ENCODE results near the gene SGPP1.
"Not testable (repeated sequence)": the region's sequence is repeated elsewhere in the genome, so short reads cannot be mapped to it uniquely, and the experiment has no call there.

The SGPP1 gene

DNA sequence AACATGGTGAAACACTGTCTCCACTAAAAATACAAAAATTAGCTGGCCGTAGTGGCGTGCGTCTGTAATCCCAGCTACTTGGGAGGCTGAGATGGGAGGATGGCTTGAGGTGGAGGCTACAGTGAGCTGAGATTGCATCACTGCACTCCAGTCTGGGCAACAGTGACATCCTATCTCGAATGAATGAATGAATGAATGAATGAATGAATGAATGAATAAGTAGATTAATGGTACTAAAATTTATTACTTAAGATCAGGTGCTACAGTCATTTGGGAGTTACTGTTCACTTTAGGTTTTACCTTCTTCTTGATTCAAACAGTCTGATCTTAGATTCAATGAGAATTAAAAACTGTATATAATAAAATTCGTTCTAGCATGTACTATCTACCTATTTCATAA lies 54.6 kb downstream of the SGPP1 start:
- no peak for TF ChIP-seq POLR2A (IDR thresholded peaks at IDR 0.05; ENCODE audit: low read length)
- TF ChIP-seq GATA1 (IDR thresholded peaks at IDR 0.05; ENCODE audit: low read depth, low read length): no peak
- no peak for DNase-seq

GRCh38 chr14:63672417-63673180 lies 55.3 kb downstream of the SGPP1 start:
- TF ChIP-seq GATA1 (IDR thresholded peaks at IDR 0.05; ENCODE audit: low read depth, low read length) (no peak), POLR2A (IDR thresholded peaks at IDR 0.05; ENCODE audit: low read length) (no peak)
- no peak for DNase-seq

- no peak for DNase-seq
- TF ChIP-seq GATA1 (IDR thresholded peaks at IDR 0.05; ENCODE audit: low read depth, low read length) (no peak), POLR2A (IDR thresholded peaks at IDR 0.05; ENCODE audit: low read length) (no peak)
Measured at GRCh38 chr14:63671987-63672386, 55.9 kb downstream of the SGPP1 start.

GRCh38 chr14:63670692-63671091 lies 57.2 kb downstream of the SGPP1 start:
- no peak for TF ChIP-seq POLR2A (IDR thresholded peaks at IDR 0.05; ENCODE audit: low read length)
- no peak for TF ChIP-seq GATA1 (IDR thresholded peaks at IDR 0.05; ENCODE audit: low read depth, low read length)
- DNase-seq: no peak

DNA sequence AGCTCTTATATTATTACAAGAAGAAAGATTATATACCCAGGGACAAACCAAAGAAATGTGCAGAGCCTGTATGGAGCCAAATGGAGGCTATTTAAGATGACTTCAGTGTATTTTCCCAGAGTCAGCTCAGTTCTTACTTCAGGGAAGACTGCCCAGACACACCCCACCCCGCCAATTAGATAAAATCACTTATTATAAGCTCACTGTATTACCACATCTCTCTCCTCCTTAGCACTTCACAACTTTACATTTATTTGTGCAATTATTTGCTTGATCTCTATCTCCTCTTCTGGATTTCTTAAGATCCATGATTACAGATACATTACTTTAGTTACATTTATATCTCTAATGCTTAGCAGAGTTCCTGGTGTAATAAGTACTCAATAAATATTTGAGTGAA lies 61.5 kb downstream of the SGPP1 start:
- no peak for TF ChIP-seq GATA1 (IDR thresholded peaks at IDR 0.05; ENCODE audit: low read depth, low read length)
- no peak for TF ChIP-seq POLR2A (IDR thresholded peaks at IDR 0.05; ENCODE audit: low read length)
- peak; percentile 59 to 60 for DNase-seq

DNA sequence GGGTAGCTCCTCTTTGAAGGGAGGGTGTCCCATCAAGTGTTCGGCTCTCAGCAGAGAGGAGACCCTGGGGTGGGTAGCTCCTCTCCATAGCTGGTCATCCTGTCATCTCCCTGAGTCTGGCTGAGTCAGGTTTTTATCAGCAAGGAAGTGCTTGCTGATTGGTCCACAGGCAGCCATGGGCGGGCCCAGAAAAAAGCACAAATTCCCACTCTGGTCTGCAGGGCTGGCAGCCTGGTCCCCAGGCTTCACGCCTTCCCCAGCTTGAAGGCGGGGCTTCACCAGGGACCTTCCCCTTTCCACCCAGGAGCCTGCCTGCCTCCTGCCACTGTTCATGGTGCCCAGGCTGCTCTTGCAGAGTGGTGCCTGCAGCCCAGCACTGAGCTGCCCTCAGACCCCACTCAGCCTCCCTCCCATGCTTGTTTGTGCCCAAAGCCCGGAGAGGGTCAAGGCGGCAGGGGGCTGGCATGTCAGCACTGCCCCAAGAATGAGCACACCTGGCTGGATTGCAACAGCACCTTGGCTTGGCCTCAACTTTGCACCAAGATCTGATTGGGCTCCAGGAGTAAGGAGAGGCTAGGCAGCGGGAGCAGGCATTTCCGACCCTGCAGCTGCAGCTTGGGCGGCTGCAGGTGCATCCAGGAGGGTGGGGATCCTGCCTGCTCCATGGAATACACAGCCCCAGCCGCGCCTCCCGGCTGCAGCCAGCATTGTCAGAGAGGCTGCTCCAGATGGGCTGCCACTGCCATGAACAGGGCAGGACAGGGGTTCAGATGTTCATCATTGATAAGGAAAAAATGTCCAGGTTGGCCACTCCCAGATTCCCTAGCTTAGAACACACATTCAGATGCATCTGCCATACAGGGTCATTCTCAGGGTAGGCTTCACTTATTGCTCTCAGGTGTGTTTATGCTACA lies 64.2 kb downstream of the SGPP1 start:
- TF ChIP-seq GATA1 (IDR thresholded peaks at IDR 0.05; ENCODE audit: low read depth, low read length) (no peak), POLR2A (IDR thresholded peaks at IDR 0.05; ENCODE audit: low read length) (no peak)
- peak in 1 of 2 experiments; percentile 27 for DNase-seq

- TF ChIP-seq POLR2A (IDR thresholded peaks at IDR 0.05; ENCODE audit: low read length) (no peak), GATA1 (IDR thresholded peaks at IDR 0.05; ENCODE audit: low read depth, low read length) (no peak)
- DNase-seq: no peak
Measured at GRCh38 chr14:63662776-63663175, 65.1 kb downstream of the SGPP1 start.

DNA sequence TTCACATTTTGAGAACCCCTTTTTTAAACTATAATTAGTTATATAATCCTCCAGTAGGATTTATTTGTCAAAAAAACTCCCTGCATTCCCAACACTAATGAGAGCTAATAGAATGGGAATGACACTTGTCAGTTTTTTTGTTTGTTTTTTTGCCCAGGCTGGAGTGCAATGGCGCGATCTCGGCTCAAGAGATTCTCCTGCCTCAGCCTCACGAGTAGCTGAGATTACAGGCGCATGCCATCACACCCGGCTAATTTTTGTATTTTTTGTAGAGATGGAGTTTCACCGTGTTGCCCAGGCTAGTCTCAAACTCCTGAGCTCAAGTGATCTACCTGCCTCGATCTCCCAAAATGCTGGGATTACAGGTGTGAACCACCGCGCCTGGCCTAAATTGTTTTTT lies 66.0 kb downstream of the SGPP1 start:
- not testable (repeated sequence) for DNase-seq

GRCh38 chr14:63659726-63660125 lies 68.1 kb downstream of the SGPP1 start:
- no peak for TF ChIP-seq GATA1 (IDR thresholded peaks at IDR 0.05; ENCODE audit: low read depth, low read length)
- no peak for TF ChIP-seq POLR2A (IDR thresholded peaks at IDR 0.05; ENCODE audit: low read length)
- no peak for DNase-seq

- no peak for DNase-seq
- TF ChIP-seq POLR2A (IDR thresholded peaks at IDR 0.05; ENCODE audit: low read length): no peak
- no peak for TF ChIP-seq GATA1 (IDR thresholded peaks at IDR 0.05; ENCODE audit: low read depth, low read length)
Measured at GRCh38 chr14:63656194-63656593, 71.7 kb downstream of the SGPP1 start.

GRCh38 chr14:63654936-63655335 lies 72.9 kb downstream of the SGPP1 start:
- peak in 1 of 2 experiments; percentile 20 for DNase-seq
- TF ChIP-seq GATA1 (IDR thresholded peaks at IDR 0.05; ENCODE audit: low read depth, low read length) (no peak), POLR2A (IDR thresholded peaks at IDR 0.05; ENCODE audit: low read length) (no peak)

GRCh38 chr14:63654346-63654745 lies 73.5 kb downstream of the SGPP1 start:
- TF ChIP-seq POLR2A (IDR thresholded peaks at IDR 0.05; ENCODE audit: low read length) (no peak), GATA1 (IDR thresholded peaks at IDR 0.05; ENCODE audit: low read depth, low read length) (no peak)
- no peak for DNase-seq

DNA sequence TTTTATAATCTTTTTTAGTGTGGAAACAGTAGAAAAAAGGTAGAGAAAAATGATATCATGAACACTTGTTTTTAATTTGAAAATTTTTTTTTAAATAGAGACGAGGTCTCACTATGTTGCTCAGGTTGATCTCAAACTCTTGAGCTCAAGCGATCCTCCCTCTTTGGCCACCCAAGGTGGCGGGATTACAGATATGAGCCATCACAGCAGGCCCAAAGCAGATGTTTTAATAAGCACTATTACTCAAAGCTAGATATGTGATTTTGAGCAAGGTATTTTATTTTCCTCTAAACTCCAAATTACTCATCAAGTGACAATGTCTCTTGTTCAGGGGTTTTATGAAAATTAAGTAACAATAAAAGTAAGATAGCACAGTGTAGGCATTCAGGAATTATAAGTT lies 75.5 kb downstream of the SGPP1 start:
- DNase-seq: no peak
- TF ChIP-seq GATA1 (IDR thresholded peaks at IDR 0.05; ENCODE audit: low read depth, low read length) (no peak), POLR2A (IDR thresholded peaks at IDR 0.05; ENCODE audit: low read length) (no peak)

- no peak for DNase-seq
- TF ChIP-seq POLR2A (IDR thresholded peaks at IDR 0.05; ENCODE audit: low read length): no peak
- TF ChIP-seq GATA1 (IDR thresholded peaks at IDR 0.05; ENCODE audit: low read depth, low read length): no peak
Measured at GRCh38 chr14:63650256-63650952, 77.5 kb downstream of the SGPP1 start.
